Osteoblast (primary cell): ENCODE results near the gene ZNF575. TPM values are rescaled to one million over a fixed set of nuclear protein-coding genes. Genes with fewer than 3 reads are reported as not detected.

ENCODE experiments used
- DNase-seq: peaks from one replicate; pipeline ENCODE4 v3.0.0; 2011; ENCODE audit warnings: low spot score, mixed read lengths; ENCODE audit not compliant: insufficient read length; ENCODE audit errors: missing footprints
- H2AFZ ChIP-seq: 2 replicates; pipeline ENCODE4 v1.6.0; 2011; ENCODE audit warnings: mild to moderate bottlenecking, low read length
- H3K27ac ChIP-seq: 2 replicates; pipeline ENCODE4 v1.5.1; 2011; ENCODE audit warnings: mild to moderate bottlenecking, low read depth, low read length, moderate library complexity
- H3K27me3 ChIP-seq: 2 replicates; pipeline ENCODE4 v1.6.0; 2012; ENCODE audit warnings: mild to moderate bottlenecking, control low read depth, inconsistent platforms, low read length, moderate library complexity; ENCODE audit not compliant: insufficient read depth
- H3K36me3 ChIP-seq: 2 replicates; pipeline ENCODE4 v1.5.1; 2011; ENCODE audit warnings: mild to moderate bottlenecking, low read length, control low read depth, moderate library complexity; ENCODE audit not compliant: insufficient read depth
- H3K4me1 ChIP-seq: 2 replicates; pipeline ENCODE4 v1.5.1; 2011; ENCODE audit warnings: mild to moderate bottlenecking, low read length, control low read depth, moderate library complexity; ENCODE audit not compliant: insufficient read depth
- H3K4me2 ChIP-seq: 2 replicates; pipeline ENCODE4 v1.6.0; 2011; ENCODE audit warnings: mild to moderate bottlenecking, low read length; ENCODE audit not compliant: insufficient read depth
- H3K4me3 ChIP-seq: fragments of 200-600 bp; sonication (generic); 3 replicates; pipeline ENCODE4 v1.5.1; 2012; ENCODE audit warnings: mild to moderate bottlenecking, low read length, inconsistent platforms; ENCODE audit not compliant: insufficient read depth
- H3K79me2 ChIP-seq: 2 replicates; pipeline ENCODE4 v1.6.0; 2012; ENCODE audit warnings: mild to moderate bottlenecking, low read length, control low read depth, inconsistent platforms; ENCODE audit not compliant: insufficient read depth
- H3K9me3 ChIP-seq: 2 replicates; pipeline ENCODE4 v1.5.1; 2011; ENCODE audit warnings: low read depth, low read length, control low read depth
- H4K20me1 ChIP-seq: 2 replicates; pipeline ENCODE4 v1.6.0; 2012; ENCODE audit warnings: mild to moderate bottlenecking, low read length, control low read depth; ENCODE audit not compliant: insufficient read depth
- total RNA-seq: library from RNA; depleted of rRNA; stranded (reverse); fragments of >200 nt; gene quantifications from 2 replicates; pipeline ENCODE4 v1.2.3, GENCODE V29; 2012
- TF ChIP-seq, protein P1 (sequence below): IDR thresholded peaks from 2 replicates; pipeline ENCODE4 v1.5.1; 2011; ENCODE audit warnings: mild to moderate bottlenecking, low read depth, low read length, moderate library complexity; ENCODE audit errors: extremely low read depth

ZNF575 gene
- total RNA-seq, 1 donor: 0.72 TPM

DNA sequence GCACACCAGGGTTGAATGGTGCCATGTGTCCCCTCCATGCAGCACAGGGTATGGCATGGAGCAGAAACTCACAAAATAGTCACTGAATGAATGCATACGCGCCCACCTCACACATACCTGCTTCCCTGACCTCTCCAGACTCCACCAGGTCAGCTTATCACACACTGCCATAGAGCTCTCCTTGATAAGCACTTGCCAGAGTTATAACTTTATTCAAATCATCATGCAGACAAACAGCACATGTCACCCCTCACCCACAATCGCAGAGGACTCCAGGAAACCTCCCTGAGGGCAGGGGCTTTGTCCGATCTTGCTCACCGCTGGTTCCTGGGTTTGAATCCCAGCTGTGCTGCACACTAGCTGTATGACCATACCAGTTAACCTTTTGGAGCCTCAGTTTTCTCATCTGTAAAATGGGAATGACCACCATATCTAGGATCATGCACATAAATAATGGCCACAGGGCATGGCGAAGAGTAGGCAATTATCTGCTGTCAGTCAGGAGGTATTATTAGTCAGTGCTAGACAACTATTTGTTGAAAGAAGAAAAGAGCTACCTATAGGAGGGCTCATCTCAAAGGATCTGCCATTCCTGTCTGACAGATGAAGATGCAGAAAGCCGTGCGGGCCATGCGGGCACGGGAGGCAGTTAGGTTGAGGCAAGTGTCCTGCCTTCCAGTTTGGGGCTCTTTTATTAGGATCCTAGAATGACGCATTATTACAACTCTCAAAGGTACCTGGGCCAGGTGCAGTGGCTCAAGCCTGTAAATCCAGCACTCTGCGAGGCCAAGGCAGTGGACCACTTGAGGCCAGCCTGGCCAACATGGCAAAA is 28.4 kb downstream of the ZNF575 start:
- Histone ChIP-seq H4K20me1 (no peaks in the 10 kb centered on the region), H3K27ac (peak overlapping the region; percentile 89), H3K79me2 (peaks cover 23% of the 10 kb centered on the region), H2AFZ (no peak overlapping the region), H3K36me3 (peaks cover 4% of the 10 kb centered on the region), H3K4me3 (no peak overlapping the region), H3K9me3 (no peaks in the 10 kb centered on the region), H3K27me3 (no peaks in the 10 kb centered on the region), H3K4me1 (peaks cover 33% of the 10 kb centered on the region), H3K4me2 (peak overlapping the region; percentile 5)
- DNase-seq: peak; percentile 4
- TF ChIP-seq, protein P1, sequence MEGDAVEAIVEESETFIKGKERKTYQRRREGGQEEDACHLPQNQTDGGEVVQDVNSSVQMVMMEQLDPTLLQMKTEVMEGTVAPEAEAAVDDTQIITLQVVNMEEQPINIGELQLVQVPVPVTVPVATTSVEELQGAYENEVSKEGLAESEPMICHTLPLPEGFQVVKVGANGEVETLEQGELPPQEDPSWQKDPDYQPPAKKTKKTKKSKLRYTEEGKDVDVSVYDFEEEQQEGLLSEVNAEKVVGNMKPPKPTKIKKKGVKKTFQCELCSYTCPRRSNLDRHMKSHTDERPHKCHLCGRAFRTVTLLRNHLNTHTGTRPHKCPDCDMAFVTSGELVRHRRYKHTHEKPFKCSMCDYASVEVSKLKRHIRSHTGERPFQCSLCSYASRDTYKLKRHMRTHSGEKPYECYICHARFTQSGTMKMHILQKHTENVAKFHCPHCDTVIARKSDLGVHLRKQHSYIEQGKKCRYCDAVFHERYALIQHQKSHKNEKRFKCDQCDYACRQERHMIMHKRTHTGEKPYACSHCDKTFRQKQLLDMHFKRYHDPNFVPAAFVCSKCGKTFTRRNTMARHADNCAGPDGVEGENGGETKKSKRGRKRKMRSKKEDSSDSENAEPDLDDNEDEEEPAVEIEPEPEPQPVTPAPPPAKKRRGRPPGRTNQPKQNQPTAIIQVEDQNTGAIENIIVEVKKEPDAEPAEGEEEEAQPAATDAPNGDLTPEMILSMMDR: no peak

DNA sequence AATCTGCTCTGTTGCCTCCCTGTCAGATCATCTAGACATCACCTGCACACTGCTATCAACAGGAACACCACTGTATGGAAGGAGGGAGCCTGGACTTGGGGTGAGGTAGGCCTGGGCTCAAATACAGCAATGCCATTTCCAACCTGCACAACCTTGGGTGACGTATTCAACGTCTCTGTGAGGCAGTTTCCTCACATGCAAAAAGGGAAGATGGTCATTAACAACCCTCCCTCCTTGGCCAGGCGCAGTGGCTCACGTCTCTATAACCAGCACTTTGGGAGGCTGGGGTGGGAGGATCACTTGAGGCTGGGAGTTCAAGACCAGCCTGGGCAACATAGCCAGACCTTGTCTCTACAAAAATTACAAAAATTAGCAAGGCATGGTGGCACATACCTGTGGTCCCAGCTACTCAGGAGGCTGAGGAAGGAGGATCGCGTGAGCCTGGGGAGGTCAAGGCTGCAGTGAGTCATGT is 29.3 kb downstream of the ZNF575 start:
- Histone ChIP-seq H3K27me3 (no peaks in the 10 kb centered on the region), H3K4me1 (peaks cover 31% of the 10 kb centered on the region), H3K4me3 (no peak overlapping the region), H3K4me2 (no peak overlapping the region), H2AFZ (no peak overlapping the region), H3K36me3 (peaks cover 4% of the 10 kb centered on the region), H4K20me1 (no peaks in the 10 kb centered on the region), H3K27ac (peak overlapping the region; percentile 89), H3K79me2 (peaks cover 26% of the 10 kb centered on the region), H3K9me3 (no peaks in the 10 kb centered on the region)
- TF ChIP-seq, protein P1: no peak
- DNase-seq: no peak

DNA sequence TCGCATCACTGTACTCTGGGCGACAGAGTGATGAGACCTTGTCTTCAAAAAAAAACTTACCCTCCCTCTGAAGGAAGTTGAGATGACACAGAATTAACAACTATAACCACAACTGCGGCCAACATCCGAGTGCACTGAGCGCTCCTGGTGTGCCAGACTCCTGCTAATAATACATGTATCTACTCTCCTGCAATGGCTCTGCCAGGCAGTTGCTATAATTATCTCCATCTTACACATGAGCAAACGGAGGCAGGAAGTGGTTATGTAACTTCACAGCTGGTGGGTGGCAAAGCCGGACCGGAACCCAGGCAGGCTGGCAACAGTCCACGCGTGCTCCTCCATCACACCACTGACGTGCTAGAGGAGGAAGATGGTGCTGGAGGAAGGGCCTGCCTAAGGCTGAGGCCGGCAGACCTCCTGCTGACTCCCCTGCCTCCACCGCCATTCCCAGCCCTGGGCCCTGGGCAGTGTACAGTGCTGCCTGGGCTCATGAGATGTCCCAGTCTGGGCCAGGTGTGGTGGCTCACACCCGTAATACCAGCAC is 29.8 kb downstream of the ZNF575 start:
- H3K27ac ChIP-seq: peak overlapping the region; percentile 89
- H2AFZ ChIP-seq: peak overlapping the region; percentile 58
- no peaks in the 10 kb centered on the region for H3K9me3 ChIP-seq
- H3K36me3 ChIP-seq: peaks cover 4% of the 10 kb centered on the region
- H3K79me2 ChIP-seq: peaks cover 30% of the 10 kb centered on the region
- no peak overlapping the region for H3K4me3 ChIP-seq
- peaks cover 28% of the 10 kb centered on the region for H3K4me1 ChIP-seq
- no peaks in the 10 kb centered on the region for H3K27me3 ChIP-seq
- TF ChIP-seq, protein P1: no peak
- peak overlapping the region; percentile 14 for H3K4me2 ChIP-seq
- no peaks in the 10 kb centered on the region for H4K20me1 ChIP-seq
- DNase-seq: peak; percentile 95

DNA sequence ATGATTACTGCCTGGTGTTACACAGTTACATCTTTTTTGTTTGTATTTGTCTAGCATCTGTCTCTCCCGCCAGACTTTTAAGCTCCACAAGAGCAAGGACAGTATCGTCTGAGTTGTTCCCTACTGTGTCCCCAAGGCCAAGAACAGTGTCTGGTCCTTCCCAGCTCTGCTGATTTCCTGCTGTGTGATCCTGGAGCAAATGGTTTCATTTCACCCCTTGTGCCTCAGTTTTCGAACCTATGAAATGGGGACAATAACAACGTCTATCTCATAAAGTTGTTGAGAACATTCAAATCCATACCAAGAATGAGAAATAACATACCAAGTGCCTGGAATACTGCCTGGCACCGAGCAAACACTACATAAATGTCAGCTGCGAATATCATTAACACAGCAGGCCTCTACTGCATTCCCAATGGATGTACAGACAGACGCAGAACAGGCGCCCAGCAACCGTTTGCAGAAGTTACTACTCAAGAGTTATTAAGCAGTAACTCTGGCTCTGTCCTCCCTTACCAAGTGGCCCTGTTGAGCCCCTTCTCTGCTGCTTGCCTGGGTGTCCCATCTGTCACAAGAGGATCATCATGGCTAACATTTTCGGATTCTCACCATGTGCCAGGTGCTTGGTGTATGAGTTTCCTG is 30.9 kb downstream of the ZNF575 start:
- no peak for DNase-seq
- TF ChIP-seq, protein P1: no peak
- peaks cover 36% of the 10 kb centered on the region for H3K79me2 ChIP-seq
- H2AFZ ChIP-seq: no peak overlapping the region
- no peaks in the 10 kb centered on the region for H3K27me3 ChIP-seq
- H3K4me2 ChIP-seq: no peak overlapping the region
- peaks cover 4% of the 10 kb centered on the region for H3K36me3 ChIP-seq
- H4K20me1 ChIP-seq: no peaks in the 10 kb centered on the region
- peak overlapping the region; percentile 89 for H3K27ac ChIP-seq
- no peaks in the 10 kb centered on the region for H3K9me3 ChIP-seq
- H3K4me1 ChIP-seq: peaks cover 25% of the 10 kb centered on the region
- H3K4me3 ChIP-seq: no peak overlapping the region
